ENCODE data around the gene PIEZO1. TPM values are rescaled to one million over a fixed set of nuclear protein-coding genes. Genes with fewer than 3 reads are reported as not detected.

PIEZO1 gene
- total RNA-seq, 1 donor from 2014 or later: 160 TPM

DNA sequence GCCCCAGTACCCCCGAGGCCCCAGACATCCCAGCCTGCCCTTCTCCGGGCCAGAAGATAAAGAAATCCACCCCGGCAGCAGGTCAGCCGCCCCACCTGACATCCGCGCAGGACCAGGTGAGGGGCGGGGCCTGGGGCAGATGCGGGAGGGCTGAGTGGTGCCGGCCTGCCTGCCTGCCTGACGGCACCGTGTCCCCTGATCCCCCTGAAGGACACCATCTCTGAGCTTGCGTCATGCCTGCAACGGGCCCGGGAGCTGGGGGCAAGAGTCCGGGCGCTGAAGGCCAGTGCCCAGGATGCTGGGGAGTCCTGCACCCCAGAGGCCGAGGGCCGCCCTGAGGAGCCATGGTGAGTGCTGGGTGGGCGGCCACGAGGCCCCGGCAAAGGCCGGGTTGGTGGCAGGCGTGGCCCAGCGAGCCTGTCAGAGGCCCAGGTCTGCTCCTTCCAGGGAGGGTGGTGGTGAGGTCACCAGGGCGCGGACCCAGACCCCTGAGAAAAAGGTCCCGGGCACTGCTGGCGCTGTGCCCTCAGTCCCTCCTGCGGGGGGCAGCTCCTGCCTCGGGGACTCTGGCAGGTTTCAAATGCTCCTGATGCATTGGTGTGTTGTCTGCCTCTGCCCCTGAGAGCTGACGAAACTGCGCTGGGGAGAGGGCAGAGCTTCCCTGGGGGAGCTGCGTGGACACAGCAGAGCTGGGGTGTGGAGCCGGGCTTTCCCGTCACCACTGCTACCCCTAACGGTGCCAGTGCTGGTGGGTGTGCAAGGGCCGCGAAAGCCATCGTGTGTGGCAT, 19.7 kb upstream of the PIEZO1 start:
- no peaks in the 10 kb centered on the region for H3K4me1 Mint-ChIP-seq
- TF ChIP-seq, protein P1, sequence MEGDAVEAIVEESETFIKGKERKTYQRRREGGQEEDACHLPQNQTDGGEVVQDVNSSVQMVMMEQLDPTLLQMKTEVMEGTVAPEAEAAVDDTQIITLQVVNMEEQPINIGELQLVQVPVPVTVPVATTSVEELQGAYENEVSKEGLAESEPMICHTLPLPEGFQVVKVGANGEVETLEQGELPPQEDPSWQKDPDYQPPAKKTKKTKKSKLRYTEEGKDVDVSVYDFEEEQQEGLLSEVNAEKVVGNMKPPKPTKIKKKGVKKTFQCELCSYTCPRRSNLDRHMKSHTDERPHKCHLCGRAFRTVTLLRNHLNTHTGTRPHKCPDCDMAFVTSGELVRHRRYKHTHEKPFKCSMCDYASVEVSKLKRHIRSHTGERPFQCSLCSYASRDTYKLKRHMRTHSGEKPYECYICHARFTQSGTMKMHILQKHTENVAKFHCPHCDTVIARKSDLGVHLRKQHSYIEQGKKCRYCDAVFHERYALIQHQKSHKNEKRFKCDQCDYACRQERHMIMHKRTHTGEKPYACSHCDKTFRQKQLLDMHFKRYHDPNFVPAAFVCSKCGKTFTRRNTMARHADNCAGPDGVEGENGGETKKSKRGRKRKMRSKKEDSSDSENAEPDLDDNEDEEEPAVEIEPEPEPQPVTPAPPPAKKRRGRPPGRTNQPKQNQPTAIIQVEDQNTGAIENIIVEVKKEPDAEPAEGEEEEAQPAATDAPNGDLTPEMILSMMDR (IDR thresholded peaks at IDR 0.05; ENCODE audit: unreplicated experiment): no peak
- H3K27me3 Mint-ChIP-seq (ENCODE audit: low read depth): no peaks in the 10 kb centered on the region
- H3K27ac Mint-ChIP-seq: no peak overlapping the region
- no peaks in the 10 kb centered on the region for H3K9me3 Mint-ChIP-seq
- H3K36me3 Mint-ChIP-seq: no peaks in the 10 kb centered on the region
- peak overlapping the region; percentile 66 for H3K4me3 Mint-ChIP-seq
- no peak for DNase-seq (ENCODE audit: low spot score in 2 of 2, unreplicated experiment in 2 of 2)

DNA sequence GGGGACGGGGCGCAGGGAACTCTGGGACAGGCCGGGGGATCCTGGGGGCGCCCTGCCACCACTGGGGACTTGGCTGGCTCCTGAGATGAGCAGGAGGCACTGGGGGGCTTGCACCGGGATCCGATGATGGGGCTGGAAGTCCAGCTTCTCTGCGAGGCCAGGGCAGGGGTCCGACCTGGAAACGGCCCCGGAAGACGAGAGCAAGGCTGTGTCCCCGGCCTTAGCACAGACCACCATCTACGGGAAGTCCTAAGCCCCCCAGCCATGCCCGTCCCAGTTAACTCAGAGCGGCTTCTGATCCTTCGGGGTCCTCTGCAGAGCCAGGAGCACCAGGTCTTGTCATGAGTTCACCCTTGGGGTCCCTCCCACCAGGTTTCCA, 19.1 kb upstream of the PIEZO1 start:
- Mint-ChIP-seq H3K9me3 (no peaks in the 10 kb centered on the region), H3K4me1 (no peaks in the 10 kb centered on the region), H3K36me3 (no peaks in the 10 kb centered on the region), H3K27ac (no peak overlapping the region), H3K27me3 (ENCODE audit: low read depth) (no peaks in the 10 kb centered on the region), H3K4me3 (peak overlapping the region; percentile 66)
- TF ChIP-seq, protein P1 (IDR thresholded peaks at IDR 0.05; ENCODE audit: unreplicated experiment): no peak
- no peak for DNase-seq (ENCODE audit: low spot score in 2 of 2, unreplicated experiment in 2 of 2)

DNA sequence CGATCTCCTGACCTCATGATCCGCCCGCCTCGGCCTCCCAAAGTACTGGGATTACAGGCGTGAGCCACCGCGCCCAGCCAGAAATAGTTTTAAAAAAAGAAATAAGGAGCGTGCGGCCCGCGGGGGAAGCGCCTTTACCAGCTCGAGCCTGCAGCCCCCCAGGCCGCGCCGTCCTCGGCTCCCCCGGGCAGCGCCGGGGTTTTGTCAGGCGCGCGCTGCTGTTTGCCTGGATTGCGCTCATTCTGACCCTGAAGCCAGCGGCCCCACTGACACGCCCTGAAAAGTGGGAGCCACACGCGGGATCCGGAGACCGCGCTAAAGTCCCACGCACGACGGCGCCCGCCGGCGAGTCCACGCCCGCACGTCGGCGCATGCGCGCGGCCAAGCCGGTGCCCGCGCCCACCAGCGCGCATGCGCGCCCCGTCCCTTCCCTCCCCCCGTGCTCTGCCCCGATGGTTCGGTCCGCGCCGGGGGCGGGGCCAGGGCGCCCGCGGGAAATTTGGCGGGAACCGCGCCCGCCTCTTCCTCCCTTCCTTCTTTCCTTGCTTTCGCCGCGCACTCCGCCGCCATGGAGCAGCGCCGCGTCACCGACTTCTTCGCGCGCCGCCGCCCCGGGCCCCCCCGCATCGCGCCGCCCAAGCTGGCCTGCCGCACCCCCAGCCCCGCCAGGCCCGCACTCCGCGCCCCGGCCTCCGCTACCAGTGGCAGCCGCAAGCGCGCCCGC, 18.4 kb upstream of the PIEZO1 start, which contains the start of gene CDT1:
TSS of gene CDT1 (plus strand) at position 526 of the 724 bp plus-strand sequence. CDS start at position 569, 43 bp downstream.
- DNase-seq (ENCODE audit: low spot score in 2 of 2, unreplicated experiment in 2 of 2): peak; percentile 84 to 94
- H3K27me3 Mint-ChIP-seq (ENCODE audit: low read depth): no peaks in the 10 kb centered on the region
- TF ChIP-seq, protein P1 (IDR thresholded peaks at IDR 0.05; ENCODE audit: unreplicated experiment): no peak
- H3K4me3 Mint-ChIP-seq: peak within 1 kb of the TSS; percentile 76
- H3K27ac Mint-ChIP-seq: peak within 1 kb of the TSS; percentile 73
- no peaks in the 10 kb centered on the region for H3K4me1 Mint-ChIP-seq
- no peaks in the 10 kb centered on the region for H3K9me3 Mint-ChIP-seq
- no peaks in the 10 kb centered on the region for H3K36me3 Mint-ChIP-seq

DNA sequence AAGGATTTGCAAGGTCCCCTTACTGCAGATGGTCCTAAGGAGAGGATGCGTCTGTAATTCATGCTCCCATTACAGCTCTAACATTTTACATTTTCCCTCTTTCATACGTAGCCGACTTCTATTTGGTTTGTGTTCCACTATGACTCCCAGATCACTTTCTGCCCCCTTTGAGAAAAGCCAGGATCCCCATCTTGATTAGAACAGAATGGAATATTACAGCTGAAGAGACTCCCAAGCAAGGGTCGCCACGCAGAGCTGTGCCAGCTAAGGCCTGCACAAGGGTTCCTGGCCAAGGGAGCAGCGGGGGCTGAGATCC, 15.2 kb upstream of the PIEZO1 start:
- no peak for DNase-seq (ENCODE audit: low spot score in 2 of 2, unreplicated experiment in 2 of 2)
- TF ChIP-seq, protein P1 (IDR thresholded peaks at IDR 0.05; ENCODE audit: unreplicated experiment): no peak
- H3K4me1 Mint-ChIP-seq: no peaks in the 10 kb centered on the region
- no peaks in the 10 kb centered on the region for H3K27me3 Mint-ChIP-seq (ENCODE audit: low read depth)
- H3K9me3 Mint-ChIP-seq: no peaks in the 10 kb centered on the region
- peak overlapping the region; percentile 6 for H3K4me3 Mint-ChIP-seq
- no peak overlapping the region for H3K27ac Mint-ChIP-seq
- no peaks in the 10 kb centered on the region for H3K36me3 Mint-ChIP-seq

DNA sequence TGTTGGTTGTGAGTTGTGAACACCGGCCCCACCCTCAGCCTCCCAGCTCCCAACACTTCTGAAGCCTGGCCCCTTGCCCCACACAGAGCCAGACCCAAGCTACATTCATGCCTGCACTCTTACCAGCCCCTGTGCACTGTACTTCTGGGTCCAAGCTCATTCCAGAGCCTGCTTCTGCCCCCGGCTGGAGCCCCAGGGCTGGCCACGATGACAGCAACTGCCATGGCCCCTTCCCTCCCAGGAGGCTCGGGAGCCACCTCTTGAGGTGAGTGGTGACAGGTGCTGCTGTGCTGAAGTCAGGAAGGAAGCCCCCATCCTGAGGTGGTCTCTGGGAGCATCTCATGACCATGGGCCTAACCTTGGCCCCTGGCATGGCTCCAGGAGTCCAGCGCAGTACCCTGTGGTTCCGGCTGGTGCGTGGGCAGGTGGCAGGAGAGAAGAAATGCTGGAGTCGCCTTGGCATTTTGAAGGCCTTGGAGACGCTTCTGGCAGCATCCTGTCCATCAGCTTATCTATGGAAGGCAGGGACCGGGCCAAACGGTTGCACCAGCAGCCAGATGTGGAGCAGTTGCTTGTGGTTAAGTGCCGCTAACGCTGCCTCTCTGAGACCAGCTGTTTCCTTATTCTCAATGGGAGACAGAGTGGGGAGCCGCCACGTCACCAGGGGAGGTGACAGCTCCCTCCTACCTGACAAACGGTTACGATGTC, 14.7 kb upstream of the PIEZO1 start:
- Mint-ChIP-seq H3K27me3 (ENCODE audit: low read depth) (no peaks in the 10 kb centered on the region), H3K27ac (no peak overlapping the region), H3K36me3 (no peaks in the 10 kb centered on the region), H3K4me3 (no peak overlapping the region), H3K9me3 (no peaks in the 10 kb centered on the region), H3K4me1 (no peaks in the 10 kb centered on the region)
- no peak for DNase-seq (ENCODE audit: low spot score in 2 of 2, unreplicated experiment in 2 of 2)
- TF ChIP-seq, protein P1 (IDR thresholded peaks at IDR 0.05; ENCODE audit: unreplicated experiment): no peak
